ENCODE measurements around the gene TULP4. TPM values are rescaled to one million over a fixed set of nuclear protein-coding genes. Genes with fewer than 3 reads are reported as not detected.
"Not testable (repeated sequence)": the region's sequence is repeated elsewhere in the genome, so short reads cannot be mapped to it uniquely, and the experiment has no call there.

TULP4 gene
- polyA plus RNA-seq, 1 donor (not counting 4 experiments of a cell fraction or from before 2014, with no cell fraction given) = 13.1 TPM

DNA sequence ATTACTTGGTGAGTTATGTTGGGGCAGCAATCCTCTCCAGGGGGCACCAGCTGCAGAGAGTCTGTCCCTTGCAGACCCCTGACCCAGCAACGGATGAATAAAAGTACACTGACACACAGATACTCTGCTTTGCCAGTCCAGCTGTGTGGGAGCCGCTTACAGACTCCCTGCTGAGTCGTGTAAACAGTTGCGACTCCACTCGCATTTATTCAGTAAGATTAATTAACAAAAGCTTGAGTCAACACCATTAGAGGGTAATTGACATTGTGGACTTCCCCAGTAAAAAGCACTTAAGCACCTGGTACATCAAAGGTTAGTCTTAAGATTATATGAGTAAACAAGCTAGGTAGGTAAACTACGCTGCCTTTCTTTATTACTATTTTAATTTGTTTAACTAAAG is 155.7 kb downstream of the TULP4 start:
- H3K27me3 ChIP-seq (ENCODE audit: control insufficient read depth, extremely low read depth, insufficient read depth, low read length) = no peaks in the 10 kb centered on the region
- dilution Hi-C loops (cut with MboI; ENCODE audit: extremely low pct_ligation_motif_present, low sequenced_read_pairs) = no loop called here
- FAIRE-seq (no peak), DNase-seq (ENCODE audit: low read depth, low spot score) (no peak)
- no peak overlapping the region for H3K4me2 ChIP-seq (ENCODE audit: control insufficient read depth, extremely low read depth, insufficient read depth, low read depth, low read length)
- no peak overlapping the region for H3K9ac ChIP-seq (ENCODE audit: control insufficient read depth, extremely low read depth, insufficient read depth, low read length)
- H4K20me1 ChIP-seq (ENCODE audit: control insufficient read depth, extremely low read depth, insufficient read depth, low read length) = no peaks in the 10 kb centered on the region
- no peak overlapping the region for H2AFZ ChIP-seq (ENCODE audit: control insufficient read depth, low read length)
- no peaks in the 10 kb centered on the region for H3K9me1 ChIP-seq (ENCODE audit: control insufficient read depth, extremely low read depth, insufficient read depth, low read length)
- no peak overlapping the region for H3K27ac ChIP-seq (ENCODE audit: control insufficient read depth, insufficient read depth, low read length)
- peaks cover 9 to 10% of the 10 kb centered on the region in 2 experiments for H3K36me3 ChIP-seq (ENCODE audit: control insufficient read depth in 2 of 2, extremely low read depth in 1 of 2, insufficient read depth in 2 of 2, low read length in 2 of 2)
- no peak overlapping the region for H3K4me3 ChIP-seq (ENCODE audit: control insufficient read depth in 2 of 3, extremely low read depth in 1 of 3, insufficient read depth in 2 of 3, low read depth in 1 of 3, low read length in 3 of 3)
- H3K9me3 ChIP-seq (ENCODE audit: control insufficient read depth, low read depth, low read length) = no peaks in the 10 kb centered on the region
- TF ChIP-seq EZH2 (IDR thresholded peaks at IDR 0.05; ENCODE audit: low read length) (no peak), CTCF (optimal IDR thresholded peaks at IDR 0.05 in 1 of 3, IDR thresholded peaks at IDR 0.05 in 1 of 3, conservative IDR thresholded peaks at IDR 0.05 in 1 of 3; ENCODE audit: extremely low read depth in 1 of 3, insufficient read depth in 2 of 3, low read length in 3 of 3) (no peak)
- no peaks in the 10 kb centered on the region for H3K79me2 ChIP-seq (ENCODE audit: control insufficient read depth, insufficient read depth, low read length)
- no peaks in the 10 kb centered on the region for H3K4me1 ChIP-seq (ENCODE audit: control insufficient read depth, extremely low read depth, insufficient read depth, low read length)

- FAIRE-seq (no peak), DNase-seq (ENCODE audit: low read depth, low spot score) (no peak)
- H3K4me1 ChIP-seq (ENCODE audit: control insufficient read depth, extremely low read depth, insufficient read depth, low read length) = no peaks in the 10 kb centered on the region
Measured at GRCh38 chr6:158468666-158469065, 156.4 kb downstream of the TULP4 start.

GRCh38 chr6:158470023-158470422 is 157.8 kb downstream of the TULP4 start:
- dilution Hi-C loops (cut with MboI; ENCODE audit: extremely low pct_ligation_motif_present, low sequenced_read_pairs); H3K27me3 ChIP-seq (ENCODE audit: control insufficient read depth, extremely low read depth, insufficient read depth, low read length); H3K79me2 ChIP-seq (ENCODE audit: control insufficient read depth, insufficient read depth, low read length); H2AFZ ChIP-seq (ENCODE audit: control insufficient read depth, low read length); H4K20me1 ChIP-seq (ENCODE audit: control insufficient read depth, extremely low read depth, insufficient read depth, low read length); H3K9me1 ChIP-seq (ENCODE audit: control insufficient read depth, extremely low read depth, insufficient read depth, low read length); H3K4me3 ChIP-seq (ENCODE audit: control insufficient read depth in 2 of 3, extremely low read depth in 1 of 3, insufficient read depth in 2 of 3, low read depth in 1 of 3, low read length in 3 of 3); H3K27ac ChIP-seq (ENCODE audit: control insufficient read depth, insufficient read depth, low read length); H3K9ac ChIP-seq (ENCODE audit: control insufficient read depth, extremely low read depth, insufficient read depth, low read length); H3K9me3 ChIP-seq (ENCODE audit: control insufficient read depth, low read depth, low read length); FAIRE-seq; H3K4me1 ChIP-seq (ENCODE audit: control insufficient read depth, extremely low read depth, insufficient read depth, low read length); H3K36me3 ChIP-seq (ENCODE audit: control insufficient read depth in 2 of 2, extremely low read depth in 1 of 2, insufficient read depth in 2 of 2, low read length in 2 of 2); H3K4me2 ChIP-seq (ENCODE audit: control insufficient read depth, extremely low read depth, insufficient read depth, low read depth, low read length); DNase-seq (ENCODE audit: low read depth, low spot score): not testable (repeated sequence)

More at GRCh38 chr6:158468666-158469065, 156.4 kb downstream of the TULP4 start:
- Histone ChIP-seq H3K4me3 (ENCODE audit: control insufficient read depth in 2 of 3, extremely low read depth in 1 of 3, insufficient read depth in 2 of 3, low read depth in 1 of 3, low read length in 3 of 3) (no peak overlapping the region), H3K79me2 (ENCODE audit: control insufficient read depth, insufficient read depth, low read length) (no peaks in the 10 kb centered on the region), H4K20me1 (ENCODE audit: control insufficient read depth, extremely low read depth, insufficient read depth, low read length) (no peaks in the 10 kb centered on the region), H2AFZ (ENCODE audit: control insufficient read depth, low read length) (no peak overlapping the region), H3K4me2 (ENCODE audit: control insufficient read depth, extremely low read depth, insufficient read depth, low read depth, low read length) (no peak overlapping the region), H3K27ac (ENCODE audit: control insufficient read depth, insufficient read depth, low read length) (no peak overlapping the region), H3K27me3 (ENCODE audit: control insufficient read depth, extremely low read depth, insufficient read depth, low read length) (no peaks in the 10 kb centered on the region), H3K9me1 (ENCODE audit: control insufficient read depth, extremely low read depth, insufficient read depth, low read length) (no peaks in the 10 kb centered on the region), H3K9ac (ENCODE audit: control insufficient read depth, extremely low read depth, insufficient read depth, low read length) (no peak overlapping the region), H3K9me3 (ENCODE audit: control insufficient read depth, low read depth, low read length) (no peaks in the 10 kb centered on the region), H3K36me3 (ENCODE audit: control insufficient read depth in 2 of 2, extremely low read depth in 1 of 2, insufficient read depth in 2 of 2, low read length in 2 of 2) (peaks cover 4 to 10% of the 10 kb centered on the region in 2 experiments)
- dilution Hi-C loops (cut with MboI; ENCODE audit: extremely low pct_ligation_motif_present, low sequenced_read_pairs) = no loop called here
- TF ChIP-seq CTCF (optimal IDR thresholded peaks at IDR 0.05 in 1 of 3, IDR thresholded peaks at IDR 0.05 in 1 of 3, conservative IDR thresholded peaks at IDR 0.05 in 1 of 3; ENCODE audit: extremely low read depth in 1 of 3, insufficient read depth in 2 of 3, low read length in 3 of 3) (peak in 1 of 3 experiments; percentile 36), EZH2 (IDR thresholded peaks at IDR 0.05; ENCODE audit: low read length) (no peak)

All from keratinocyte (primary cell).